ENCODE data around the gene PPP1R14D. TPM values are rescaled to one million over a fixed set of nuclear protein-coding genes. Genes with fewer than 3 reads are reported as not detected.
"Not testable (repeated sequence)": the region's sequence is repeated elsewhere in the genome, so short reads cannot be mapped to it uniquely, and the experiment has no call there.

Gene PPP1R14D
- total RNA-seq = not detected

- ATAC-seq = no peak
- H3K36me3 Mint-ChIP-seq (ENCODE audit: insufficient read depth) = no peaks in the 10 kb centered on the region
- no peak for DNase-seq
- H3K27me3 Mint-ChIP-seq (ENCODE audit: low read depth) = peaks cover 1% of the 10 kb centered on the region
- H3K4me3 Mint-ChIP-seq = no peak within 1 kb of the TSS
- H3K4me1 Mint-ChIP-seq (ENCODE audit: low read depth) = no peaks in the 10 kb centered on the region
- no peaks in the 10 kb centered on the region for H3K9me3 Mint-ChIP-seq
These were observed at the start of gene PPP1R14D for GRCh38 chr15:40828447-40829036. PPP1R14D (minus strand) TSS chr15:40828708; CDS start chr15:40828641, 67 bp downstream.

- H3K4me1 Mint-ChIP-seq (ENCODE audit: low read depth) = peaks cover 11% of the 10 kb centered on the region
- no peaks in the 10 kb centered on the region for H3K9me3 Mint-ChIP-seq
- H3K36me3 Mint-ChIP-seq (ENCODE audit: insufficient read depth) = no peaks in the 10 kb centered on the region
- H3K4me3 Mint-ChIP-seq = no peak overlapping the region
- no peak for DNase-seq
- peaks cover 4% of the 10 kb centered on the region for H3K27me3 Mint-ChIP-seq (ENCODE audit: low read depth)
- ATAC-seq = no peak
These were observed 49.2 kb upstream of the PPP1R14D start for GRCh38 chr15:40877694-40878093.

- H3K27me3 Mint-ChIP-seq (ENCODE audit: low read depth) = peaks cover 4% of the 10 kb centered on the region
- no peaks in the 10 kb centered on the region for H3K9me3 Mint-ChIP-seq
- H3K4me3 Mint-ChIP-seq = no peak overlapping the region
- ATAC-seq (no peak), DNase-seq (no peak)
- peaks cover 25% of the 10 kb centered on the region for H3K4me1 Mint-ChIP-seq (ENCODE audit: low read depth)
- no peaks in the 10 kb centered on the region for H3K36me3 Mint-ChIP-seq (ENCODE audit: insufficient read depth)
These were observed 47.7 kb upstream of the PPP1R14D start for GRCh38 chr15:40875991-40876730.

GRCh38 chr15:40873694-40874561 is 45.4 kb upstream of the PPP1R14D start, which contains the start of gene RHOV:
RHOV (minus strand) TSS chr15:40874234; CDS start chr15:40874139, 95 bp downstream.
- no peaks in the 10 kb centered on the region for H3K36me3 Mint-ChIP-seq (ENCODE audit: insufficient read depth)
- H3K4me3 Mint-ChIP-seq = peak within 1 kb of the TSS; percentile 73
- H3K27me3 Mint-ChIP-seq (ENCODE audit: low read depth) = peaks cover 4% of the 10 kb centered on the region
- ATAC-seq (peak; percentile 88 to 89), DNase-seq (peak; percentile 38)
- peaks cover 24% of the 10 kb centered on the region for H3K4me1 Mint-ChIP-seq (ENCODE audit: low read depth)
- H3K9me3 Mint-ChIP-seq = no peaks in the 10 kb centered on the region

- Mint-ChIP-seq H3K4me1 (ENCODE audit: low read depth) (peaks cover 20% of the 10 kb centered on the region), H3K9me3 (no peaks in the 10 kb centered on the region), H3K4me3 (peak overlapping the region; percentile 73), H3K36me3 (ENCODE audit: insufficient read depth) (no peaks in the 10 kb centered on the region), H3K27me3 (ENCODE audit: low read depth) (peaks cover 4% of the 10 kb centered on the region)
- DNase-seq (no peak), ATAC-seq (no peak)
These were observed 44.5 kb upstream of the PPP1R14D start for GRCh38 chr15:40872791-40873693.

- Mint-ChIP-seq H3K9me3 (no peaks in the 10 kb centered on the region), H3K4me1 (ENCODE audit: low read depth) (peaks cover 20% of the 10 kb centered on the region), H3K36me3 (ENCODE audit: insufficient read depth) (no peaks in the 10 kb centered on the region), H3K4me3 (no peak overlapping the region), H3K27me3 (ENCODE audit: low read depth) (peaks cover 4% of the 10 kb centered on the region)
- ATAC-seq = no peak
- DNase-seq = peak; percentile 34
These were observed 43.5 kb upstream of the PPP1R14D start for GRCh38 chr15:40871749-40872617.

- H3K4me1 Mint-ChIP-seq (ENCODE audit: low read depth) = peaks cover 20% of the 10 kb centered on the region
- H3K27me3 Mint-ChIP-seq (ENCODE audit: low read depth) = peaks cover 2% of the 10 kb centered on the region
- H3K9me3 Mint-ChIP-seq = no peaks in the 10 kb centered on the region
These were observed 42.2 kb upstream of the PPP1R14D start for GRCh38 chr15:40870716-40871115.

GRCh38 chr15:40869686-40870085 is 41.2 kb upstream of the PPP1R14D start:
- Mint-ChIP-seq H3K27me3 (ENCODE audit: low read depth) (peaks cover 2% of the 10 kb centered on the region), H3K4me1 (ENCODE audit: low read depth) (peaks cover 20% of the 10 kb centered on the region), H3K36me3 (ENCODE audit: insufficient read depth) (no peaks in the 10 kb centered on the region), H3K9me3 (no peaks in the 10 kb centered on the region), H3K4me3 (no peak overlapping the region)
- ATAC-seq (no peak), DNase-seq (no peak)

More at GRCh38 chr15:40870716-40871115, 42.2 kb upstream of the PPP1R14D start:
- DNase-seq (no peak), ATAC-seq (no peak)
- H3K4me3 Mint-ChIP-seq = no peak overlapping the region
- no peaks in the 10 kb centered on the region for H3K36me3 Mint-ChIP-seq (ENCODE audit: insufficient read depth)

- Mint-ChIP-seq H3K9me3 (no peaks in the 10 kb centered on the region), H3K4me1 (ENCODE audit: low read depth) (peaks cover 9% of the 10 kb centered on the region), H3K36me3 (ENCODE audit: insufficient read depth) (no peaks in the 10 kb centered on the region), H3K27me3 (ENCODE audit: low read depth) (no peaks in the 10 kb centered on the region), H3K4me3 (no peak overlapping the region)
- DNase-seq = no peak
- no peak for ATAC-seq
These were observed 38.7 kb upstream of the PPP1R14D start for GRCh38 chr15:40867199-40867598.

GRCh38 chr15:40863660-40864270 is 35.3 kb upstream of the PPP1R14D start:
- DNase-seq (no peak), ATAC-seq (no peak)
- peaks cover 7% of the 10 kb centered on the region for H3K4me1 Mint-ChIP-seq (ENCODE audit: low read depth)
- H3K4me3 Mint-ChIP-seq = no peak overlapping the region
- H3K36me3 Mint-ChIP-seq (ENCODE audit: insufficient read depth) = no peaks in the 10 kb centered on the region
- no peaks in the 10 kb centered on the region for H3K9me3 Mint-ChIP-seq
- H3K27me3 Mint-ChIP-seq (ENCODE audit: low read depth) = no peaks in the 10 kb centered on the region

GRCh38 chr15:40861147-40861546 is 32.6 kb upstream of the PPP1R14D start:
- H3K27me3 Mint-ChIP-seq (ENCODE audit: low read depth); H3K36me3 Mint-ChIP-seq (ENCODE audit: insufficient read depth); ATAC-seq; H3K4me3 Mint-ChIP-seq; H3K9me3 Mint-ChIP-seq; H3K4me1 Mint-ChIP-seq (ENCODE audit: low read depth); DNase-seq: not testable (repeated sequence)

- H3K4me3 Mint-ChIP-seq = no peak overlapping the region
- peaks cover 1% of the 10 kb centered on the region for H3K27me3 Mint-ChIP-seq (ENCODE audit: low read depth)
- H3K9me3 Mint-ChIP-seq = no peaks in the 10 kb centered on the region
- H3K36me3 Mint-ChIP-seq (ENCODE audit: insufficient read depth) = peaks cover 2% of the 10 kb centered on the region
- DNase-seq = peak; percentile 81
- H3K4me1 Mint-ChIP-seq (ENCODE audit: low read depth) = peaks cover 9% of the 10 kb centered on the region
- ATAC-seq = peak; percentile 81 to 84
These were observed 30.8 kb upstream of the PPP1R14D start for GRCh38 chr15:40859206-40859851.

All from activated T-cell treated with anti-CD3 and anti-CD28 coated beads, Interleukin-2, amount 50 U/mL, for 4 hours (primary cell).